Measurements from ENCODE around the gene FGF14.

DNA sequence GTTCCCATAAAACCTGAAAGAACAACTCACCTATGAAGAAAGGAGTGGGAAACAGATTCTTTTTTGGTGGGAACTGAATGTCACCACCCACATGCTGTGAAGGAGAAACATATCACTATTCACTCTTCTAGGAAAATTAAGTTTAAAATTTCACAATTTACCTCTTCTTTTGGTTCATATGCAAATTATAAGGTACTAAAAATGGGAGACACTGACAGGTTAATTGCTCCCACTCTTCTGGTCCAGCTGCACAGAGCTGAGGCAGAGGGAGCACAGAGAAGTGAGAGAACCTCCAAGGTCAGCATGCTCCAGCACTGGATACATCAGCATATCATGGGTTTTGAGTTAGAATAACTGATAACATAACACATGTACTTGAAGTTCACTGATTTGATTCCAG is 186.9 kb downstream of the FGF14 start:
- TF ChIP-seq, protein P1, sequence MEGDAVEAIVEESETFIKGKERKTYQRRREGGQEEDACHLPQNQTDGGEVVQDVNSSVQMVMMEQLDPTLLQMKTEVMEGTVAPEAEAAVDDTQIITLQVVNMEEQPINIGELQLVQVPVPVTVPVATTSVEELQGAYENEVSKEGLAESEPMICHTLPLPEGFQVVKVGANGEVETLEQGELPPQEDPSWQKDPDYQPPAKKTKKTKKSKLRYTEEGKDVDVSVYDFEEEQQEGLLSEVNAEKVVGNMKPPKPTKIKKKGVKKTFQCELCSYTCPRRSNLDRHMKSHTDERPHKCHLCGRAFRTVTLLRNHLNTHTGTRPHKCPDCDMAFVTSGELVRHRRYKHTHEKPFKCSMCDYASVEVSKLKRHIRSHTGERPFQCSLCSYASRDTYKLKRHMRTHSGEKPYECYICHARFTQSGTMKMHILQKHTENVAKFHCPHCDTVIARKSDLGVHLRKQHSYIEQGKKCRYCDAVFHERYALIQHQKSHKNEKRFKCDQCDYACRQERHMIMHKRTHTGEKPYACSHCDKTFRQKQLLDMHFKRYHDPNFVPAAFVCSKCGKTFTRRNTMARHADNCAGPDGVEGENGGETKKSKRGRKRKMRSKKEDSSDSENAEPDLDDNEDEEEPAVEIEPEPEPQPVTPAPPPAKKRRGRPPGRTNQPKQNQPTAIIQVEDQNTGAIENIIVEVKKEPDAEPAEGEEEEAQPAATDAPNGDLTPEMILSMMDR (IDR thresholded peaks at IDR 0.05; ENCODE audit: low read depth, low read length) = no peak
- no peak for TF ChIP-seq EZH2phosphoT487 (IDR thresholded peaks at IDR 0.05; ENCODE audit: low read depth)
